GM12878 (cell line): ENCODE measurements around the gene SS18. TPM values are rescaled to one million over a fixed set of nuclear protein-coding genes. Genes with fewer than 3 reads are reported as not detected.

Experiments used
- ATAC-seq: fragments of 200-7000 bp; cut with Tn5 transposase; 3 replicates; pipeline ENCODE4 v1.9.1; 2020; ENCODE audit warnings: mild to moderate bottlenecking, moderate library complexity
- BruUV-seq: library from RNA; stranded (reverse); fragments of 400-500 nt; replicated peaks from 2 replicates; lab custom pipeline; 2021; lab: Mats Ljungman, UMichigan
- CTCF ChIA-PET: fragments of 300-600 bp; sonication (Branson Sonifier 250); formaldehyde crosslinking; extraction: SDS; loops from one replicate; lab custom pipeline; 2021; ENCODE audit warnings: inconsistent platforms; lab: Yijun Ruan, JAX
- POLR2A ChIA-PET: fragments of 350-600 bp; formaldehyde crosslinking; extraction: SDS; loops from one replicate; lab custom pipeline; 2021; ENCODE audit warnings: inconsistent platforms; lab: Charles Lee
- RAD21 ChIA-PET: fragments of 300-600 bp; sonication (Branson Sonifier 250); formaldehyde crosslinking; loops from one replicate; lab custom pipeline; 2023; ENCODE audit warnings: antibody characterized with exemption; ENCODE audit not compliant: unreplicated experiment; lab: Charles Lee
- SMC1A ChIA-PET: fragments of 300-600 bp; sonication (Branson Sonifier 250); formaldehyde crosslinking; loops from one replicate; lab custom pipeline; 2023; ENCODE audit not compliant: unreplicated experiment, uncharacterized antibody; lab: Charles Lee
- DNase-seq: peaks from one replicate; pipeline ENCODE4 v3.0.0-alpha.2; 2011; ENCODE audit warnings: low read depth, low spot score
- FAIRE-seq: peaks from 3 replicates; lab custom pipeline; 2011; peaks lifted over from hg19 to GRCh38; lab: Jason Lieb, UNC
- H2AFZ ChIP-seq: 2 replicates; pipeline ENCODE4 v1.6.0; 2011; ENCODE audit warnings: low read depth, low read length, control low read depth; ENCODE audit not compliant: control insufficient read depth
- H3K27ac ChIP-seq: 2 replicates; pipeline ENCODE4 v1.5.1; 2011; ENCODE audit warnings: control low read depth; ENCODE audit not compliant: control insufficient read depth, insufficient read depth
- H3K27me3 ChIP-seq, 2 experiments: replicated peaks in 1 of 2; 2 replicates each; pipeline versions ENCODE4 v1.6.0 to v1.6.1; 2011; ENCODE audit warnings: low read length in 1 of 2; ENCODE audit not compliant: control insufficient read depth in 2 of 2, insufficient read depth in 2 of 2
- H3K36me3 ChIP-seq, 2 experiments: 2 replicates each; pipeline ENCODE4 v1.5.1; 2011; ENCODE audit warnings: low read length in 1 of 2; ENCODE audit not compliant: control insufficient read depth in 2 of 2, insufficient read depth in 2 of 2
- H3K4me1 ChIP-seq: 2 replicates; pipeline ENCODE4 v1.6.1; 2011; ENCODE audit warnings: mild to moderate bottlenecking, low read length, moderate library complexity, mixed read lengths; ENCODE audit not compliant: control insufficient read depth, insufficient read depth
- H3K4me2 ChIP-seq: 2 replicates; pipeline ENCODE4 v1.6.0; 2011; ENCODE audit warnings: control low read depth; ENCODE audit not compliant: control insufficient read depth, insufficient read depth
- H3K4me3 ChIP-seq: fragments of 200-600 bp; sonication (generic); 2 replicates; pipeline ENCODE4 v1.5.1; 2016
- H3K79me2 ChIP-seq: 2 replicates; pipeline ENCODE4 v1.6.0; 2011; ENCODE audit warnings: low read length; ENCODE audit not compliant: control insufficient read depth, insufficient read depth
- H3K9ac ChIP-seq: 2 replicates; pipeline ENCODE4 v1.8.0; 2011; ENCODE audit warnings: low read length, control low read depth, mixed read lengths; ENCODE audit not compliant: control insufficient read depth, insufficient read depth
- H3K9me3 ChIP-seq: replicated peaks from 3 replicates; pipeline ENCODE4 v1.5.1; 2011; ENCODE audit warnings: mild to moderate bottlenecking, low read length; ENCODE audit not compliant: control insufficient read depth, insufficient read depth
- H4K20me1 ChIP-seq: 2 replicates; pipeline ENCODE4 v1.6.0; 2011; ENCODE audit not compliant: control insufficient read depth, insufficient read depth
- KAT2A ChIP-seq: conservative IDR thresholded peaks from 2 replicates; pipeline ENCODE4 v1.6.1; 2011; ENCODE audit warnings: low read depth, low read length; ENCODE audit not compliant: control insufficient read depth
- KLF5 ChIP-seq: fragments of 450-650 bp; IDR thresholded peaks from 2 replicates; pipeline ENCODE4 v1.6.1; 2014; ENCODE audit warnings: mild to moderate bottlenecking; ENCODE audit not compliant: partially characterized antibody
- LARP7 ChIP-seq: fragments of 450-650 bp; IDR thresholded peaks from 2 replicates; pipeline ENCODE4 v1.6.1; 2017; ENCODE audit warnings: mild to moderate bottlenecking
- PAX5 ChIP-seq: IDR thresholded peaks from 2 replicates; pipeline ENCODE4 v1.6.1; 2011; ENCODE audit warnings: low read depth, low read length, borderline replicate concordance
- POLR2A ChIP-seq: IDR thresholded peaks from 2 replicates; pipeline ENCODE4 v1.6.1; 2011; ENCODE audit warnings: low read depth, mild to moderate bottlenecking, low read length
- RCOR1 ChIP-seq: conservative IDR thresholded peaks from 2 replicates; pipeline ENCODE4 v1.6.1; 2012; ENCODE audit warnings: low read depth, low read length, improper control_type of control experiment
- SMAD1 ChIP-seq: fragments of 450-650 bp; IDR thresholded peaks from 2 replicates; pipeline ENCODE4 v1.6.1; 2018; ENCODE audit warnings: mild to moderate bottlenecking, low read depth; ENCODE audit not compliant: partially characterized antibody
- SMARCA5 ChIP-seq: fragments of 450-650 bp; IDR thresholded peaks from 2 replicates; pipeline ENCODE4 v1.6.1; 2017; ENCODE audit warnings: mild to moderate bottlenecking
- SREBF1 ChIP-seq: IDR thresholded peaks from 2 replicates; pipeline ENCODE4 v1.6.1; 2012; ENCODE audit warnings: mild to moderate bottlenecking, low read length
- STAT3 ChIP-seq: IDR thresholded peaks from 2 replicates; pipeline ENCODE4 v1.6.1; 2011; ENCODE audit warnings: low read depth, low read length, improper control_type of control experiment
- TARDBP ChIP-seq: IDR thresholded peaks from 2 replicates; pipeline ENCODE4 v1.6.1; 2016; ENCODE audit warnings: borderline replicate concordance
- WGBS: methylation state at CpG from one replicate; pipeline ENCODE4 v1.1.6; 2016; ENCODE audit warnings: low lambda C conversion rate; ENCODE audit not compliant: insufficient replicate concordance, insufficient coverage; ENCODE audit errors: missing lambda C conversion rate; 5-methylcytosine and 5-hydroxymethylcytosine counted together
- in situ Hi-C: fragments of 300-500 bp; cut with MboI; formaldehyde crosslinking; loops from 9 replicates; pipeline ENCODE4 v1.14.3; 2018; ENCODE audit warnings: mixed read lengths
- intact Hi-C: fragments of 100-400 bp; cut with micrococcal nuclease; formaldehyde crosslinking; loops from one replicate; pipeline ENCODE4 v1.14.2; 2022; ENCODE audit not compliant: unreplicated experiment
- polyA plus RNA-seq, 11 experiments: library from polyadenylated mRNA; depleted of rRNA in 4 of 11; unstranded in 6 of 11; stranded (reverse) in 5 of 11; fragments of >200 nt; fragmentation: Nextera tagmentation in 4 of 11; fragmentation: Illumina TruSeq in 1 of 11; extraction: Ambion mirVana in 4 of 11; extraction: Trizol in 1 of 11; gene quantifications; 1 replicate in 1 of 11; 2 replicates in 10 of 11; pipeline versions ENCODE4 v1.2.1 to v1.2.3, GENCODE V29; 2011 to 2016; ENCODE audit warnings: inconsistent platforms in 2 of 11, missing spikeins in 2 of 11, low read depth in 1 of 11
- total RNA-seq, 4 experiments: library from RNA; depleted of rRNA in 3 of 4; stranded (reverse); fragments of >200 nt in 3 of 4; fragmentation: Illumina TruSeq in 1 of 4; extraction: Trizol in 1 of 4; gene quantifications; 2 replicates each; pipeline versions ENCODE4 v1.2.1 to v1.2.3, GENCODE V29; 2013 to 2021
- TF ChIP-seq, protein P1 (sequence below): fragments of 450-650 bp; IDR thresholded peaks from 2 replicates; pipeline ENCODE4 v1.6.1; 2014; ENCODE audit warnings: mild to moderate bottlenecking

Gene SS18
- total and polyA plus RNA-seq, 10 of the 15 experiments (the other 5 are each of a cell fraction or from before 2014, with no cell fraction given) = 16.6 to 153 (median 81.8) TPM

- ATAC-seq = no peak
- no peak for DNase-seq
- Histone ChIP-seq H3K27me3 (no peaks in the 10 kb centered on the region), H3K4me3 (no peak overlapping the region), H3K9ac (no peak overlapping the region), H2AFZ (no peak overlapping the region), H4K20me1 (no peaks in the 10 kb centered on the region), H3K79me2 (no peaks in the 10 kb centered on the region), H3K4me2 (no peak overlapping the region), H3K4me1 (no peaks in the 10 kb centered on the region), H3K27ac (no peak overlapping the region), H3K36me3 (no peaks in the 10 kb centered on the region), H3K9me3 (no peaks in the 10 kb centered on the region)
- POLR2A ChIA-PET = no interaction called here
- no TSS peak for BruUV-seq
- in situ Hi-C loops = no loop called here
- FAIRE-seq = no peak
- RAD21 ChIA-PET = interaction anchor here (1.0 kb wide), 1 partner anchor 71 kb away, joined by 3 read pairs; no protein-coding TSS in a partner anchor
- intact Hi-C loops = no loop called here
- SMC1A ChIA-PET = no interaction called here
- 74% methylated on average over 8 of the region's 8 CpGs for WGBS
- TF ChIP-seq SMARCA5 = no peak
- no peak for TF ChIP-seq SREBF1
- CTCF ChIA-PET = interaction anchor here (2.3 kb wide), 1 partner anchor 14 kb away, joined by 6 read pairs; no protein-coding TSS in a partner anchor
These were observed 99.9 kb downstream of the SS18 start for GRCh38 chr18:25990473-25990872.

- CTCF ChIA-PET = no interaction called here
- intact Hi-C loops = no loop called here
- BruUV-seq = no TSS peak
- TF ChIP-seq KLF5 (no peak), STAT3 (no peak), KAT2A (no peak), SMAD1 (no peak), RCOR1 (no peak), LARP7 (no peak), POLR2A (no peak), PAX5 (no peak), TARDBP (no peak)
- TF ChIP-seq, protein P1, sequence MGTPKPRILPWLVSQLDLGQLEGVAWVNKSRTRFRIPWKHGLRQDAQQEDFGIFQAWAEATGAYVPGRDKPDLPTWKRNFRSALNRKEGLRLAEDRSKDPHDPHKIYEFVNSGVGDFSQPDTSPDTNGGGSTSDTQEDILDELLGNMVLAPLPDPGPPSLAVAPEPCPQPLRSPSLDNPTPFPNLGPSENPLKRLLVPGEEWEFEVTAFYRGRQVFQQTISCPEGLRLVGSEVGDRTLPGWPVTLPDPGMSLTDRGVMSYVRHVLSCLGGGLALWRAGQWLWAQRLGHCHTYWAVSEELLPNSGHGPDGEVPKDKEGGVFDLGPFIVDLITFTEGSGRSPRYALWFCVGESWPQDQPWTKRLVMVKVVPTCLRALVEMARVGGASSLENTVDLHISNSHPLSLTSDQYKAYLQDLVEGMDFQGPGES = no peak
These were observed 104.6 kb downstream of the SS18 start for GRCh38 chr18:25985707-25986394.

More at GRCh38 chr18:25985707-25986394, 104.6 kb downstream of the SS18 start:
- POLR2A ChIA-PET = no interaction called here
- no peaks in the 10 kb centered on the region for H3K79me2 ChIP-seq
- RAD21 ChIA-PET = no interaction called here
- no peaks in the 10 kb centered on the region for H3K9me3 ChIP-seq
- FAIRE-seq (no peak), DNase-seq (no peak), ATAC-seq (no peak)
- no peak overlapping the region for H3K27ac ChIP-seq
- 0% methylated on average over 1 of the region's 1 CpG for WGBS
- H4K20me1 ChIP-seq = no peaks in the 10 kb centered on the region
- no peak overlapping the region for H3K4me2 ChIP-seq
- no peak overlapping the region for H3K9ac ChIP-seq
- no peak overlapping the region for H2AFZ ChIP-seq
- no peaks in the 10 kb centered on the region for H3K36me3 ChIP-seq
- H3K4me1 ChIP-seq = no peaks in the 10 kb centered on the region
- H3K27me3 ChIP-seq = no peaks in the 10 kb centered on the region; a peak in 1 of 4 replicates
- in situ Hi-C loops = no loop called here
- H3K4me3 ChIP-seq = no peak overlapping the region
- SMC1A ChIA-PET = interaction anchor here (0.6 kb wide), 1 partner anchor 63 kb away, joined by 3 read pairs; no protein-coding TSS in a partner anchor
